GM18502 (cell line): ENCODE results near the gene CCDC18.
A peak's percentile ranks its signal among the peaks of the same experiment; 100 is the strongest.
"Not testable (repeated sequence)": the region's sequence is repeated elsewhere in the genome, so short reads cannot be mapped to it uniquely, and the experiment has no call there.

Experiments used
- ATAC-seq: cut with Tn5 transposase; IDR thresholded peaks from one replicate; pipeline ENCODE4 v1.9.1; 2021; ENCODE audit warnings: mild to moderate bottlenecking; ENCODE audit not compliant: unreplicated experiment, poor library complexity

Gene CCDC18, protein sequence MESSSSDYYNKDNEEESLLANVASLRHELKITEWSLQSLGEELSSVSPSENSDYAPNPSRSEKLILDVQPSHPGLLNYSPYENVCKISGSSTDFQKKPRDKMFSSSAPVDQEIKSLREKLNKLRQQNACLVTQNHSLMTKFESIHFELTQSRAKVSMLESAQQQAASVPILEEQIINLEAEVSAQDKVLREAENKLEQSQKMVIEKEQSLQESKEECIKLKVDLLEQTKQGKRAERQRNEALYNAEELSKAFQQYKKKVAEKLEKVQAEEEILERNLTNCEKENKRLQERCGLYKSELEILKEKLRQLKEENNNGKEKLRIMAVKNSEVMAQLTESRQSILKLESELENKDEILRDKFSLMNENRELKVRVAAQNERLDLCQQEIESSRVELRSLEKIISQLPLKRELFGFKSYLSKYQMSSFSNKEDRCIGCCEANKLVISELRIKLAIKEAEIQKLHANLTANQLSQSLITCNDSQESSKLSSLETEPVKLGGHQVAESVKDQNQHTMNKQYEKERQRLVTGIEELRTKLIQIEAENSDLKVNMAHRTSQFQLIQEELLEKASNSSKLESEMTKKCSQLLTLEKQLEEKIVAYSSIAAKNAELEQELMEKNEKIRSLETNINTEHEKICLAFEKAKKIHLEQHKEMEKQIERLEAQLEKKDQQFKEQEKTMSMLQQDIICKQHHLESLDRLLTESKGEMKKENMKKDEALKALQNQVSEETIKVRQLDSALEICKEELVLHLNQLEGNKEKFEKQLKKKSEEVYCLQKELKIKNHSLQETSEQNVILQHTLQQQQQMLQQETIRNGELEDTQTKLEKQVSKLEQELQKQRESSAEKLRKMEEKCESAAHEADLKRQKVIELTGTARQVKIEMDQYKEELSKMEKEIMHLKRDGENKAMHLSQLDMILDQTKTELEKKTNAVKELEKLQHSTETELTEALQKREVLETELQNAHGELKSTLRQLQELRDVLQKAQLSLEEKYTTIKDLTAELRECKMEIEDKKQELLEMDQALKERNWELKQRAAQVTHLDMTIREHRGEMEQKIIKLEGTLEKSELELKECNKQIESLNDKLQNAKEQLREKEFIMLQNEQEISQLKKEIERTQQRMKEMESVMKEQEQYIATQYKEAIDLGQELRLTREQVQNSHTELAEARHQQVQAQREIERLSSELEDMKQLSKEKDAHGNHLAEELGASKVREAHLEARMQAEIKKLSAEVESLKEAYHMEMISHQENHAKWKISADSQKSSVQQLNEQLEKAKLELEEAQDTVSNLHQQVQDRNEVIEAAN (N-terminal part only)

DNA sequence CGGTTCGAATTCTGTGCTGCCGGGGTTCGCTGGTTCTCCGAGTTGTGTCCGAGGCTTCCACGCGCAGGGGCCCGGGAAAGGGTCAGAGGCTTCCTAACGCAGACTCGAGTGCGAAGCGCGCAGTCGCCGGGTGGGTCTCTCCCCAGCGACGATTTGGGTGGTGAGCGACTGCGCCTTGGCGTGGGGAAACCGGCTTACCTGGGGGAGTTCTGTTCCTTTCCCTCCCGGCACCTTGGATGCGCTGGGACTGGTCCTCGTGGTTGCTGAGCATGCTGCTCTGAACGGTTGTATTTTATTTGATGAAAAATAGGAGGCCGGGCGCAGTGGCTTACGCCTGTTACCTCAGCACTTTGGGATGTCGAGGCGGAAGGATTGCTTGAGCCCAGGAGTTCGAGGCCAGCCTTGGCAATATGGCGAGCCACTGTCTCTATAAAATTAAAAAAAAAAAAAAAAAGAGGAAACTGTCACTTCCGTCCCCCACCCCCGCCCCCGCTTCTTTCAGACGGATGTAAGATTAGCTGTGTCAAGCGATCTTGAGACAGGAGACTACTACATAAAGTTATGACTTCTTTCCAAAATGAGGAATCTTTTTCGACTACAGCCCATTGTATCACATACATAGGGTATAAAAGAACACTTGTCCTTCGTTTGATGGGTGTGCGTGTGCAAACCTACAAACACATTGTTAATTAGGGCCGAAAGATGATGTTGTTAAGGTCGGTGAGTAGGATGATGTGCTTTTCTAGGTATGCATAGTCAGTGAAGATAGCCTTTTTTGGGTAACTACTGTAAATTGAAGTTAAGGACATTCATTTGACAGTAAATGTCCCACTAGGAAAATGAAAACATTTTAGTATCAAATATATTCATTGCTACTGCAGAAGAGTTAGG is at the start of gene CCDC18:
Gene CCDC18 (plus strand): TSS at position 2 of the 891 bp plus-strand sequence. CDS start 2,638 bp downstream, outside the sequence.
- ATAC-seq, result peak; percentile 17

DNA sequence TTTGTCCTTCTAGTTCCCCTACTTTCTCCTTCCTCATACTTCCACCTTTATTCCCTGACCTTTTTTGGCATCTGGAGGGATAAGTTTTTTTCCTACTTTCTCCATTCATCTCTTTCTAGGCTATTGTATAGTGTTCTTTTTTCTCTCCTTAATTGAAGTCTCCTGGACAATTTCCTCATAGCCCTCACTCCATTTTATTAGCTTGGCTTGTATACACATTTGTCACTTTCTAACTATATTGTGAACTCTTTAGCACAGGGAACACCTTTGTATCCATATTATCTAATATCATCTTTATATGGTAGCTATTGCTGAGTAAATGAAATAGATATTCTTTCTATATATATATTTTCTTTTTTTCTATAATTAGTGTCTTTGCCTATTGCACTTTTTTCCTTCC is 47.9 kb upstream of the CCDC18 start:
- ATAC-seq, result no peak

DNA sequence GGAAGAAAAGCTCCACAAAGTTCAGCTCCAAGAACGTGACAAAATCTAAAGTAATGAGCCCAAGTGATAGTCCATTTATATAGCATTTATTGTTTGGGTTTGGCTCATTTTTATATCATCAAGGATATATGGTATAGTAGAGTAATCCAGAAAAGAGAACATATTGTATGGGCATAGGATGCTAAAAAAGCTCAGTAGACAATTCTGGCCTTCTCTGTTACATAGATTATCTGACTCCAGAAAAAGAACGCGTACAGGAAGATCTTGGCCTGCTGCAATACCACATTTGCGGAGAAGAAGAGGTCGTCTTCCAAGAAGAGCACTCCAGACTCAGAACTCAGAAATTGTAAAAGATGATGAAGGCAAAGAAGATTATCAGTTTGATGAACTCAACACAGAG is 44.1 kb upstream of the CCDC18 start:
- ATAC-seq, result no peak

DNA sequence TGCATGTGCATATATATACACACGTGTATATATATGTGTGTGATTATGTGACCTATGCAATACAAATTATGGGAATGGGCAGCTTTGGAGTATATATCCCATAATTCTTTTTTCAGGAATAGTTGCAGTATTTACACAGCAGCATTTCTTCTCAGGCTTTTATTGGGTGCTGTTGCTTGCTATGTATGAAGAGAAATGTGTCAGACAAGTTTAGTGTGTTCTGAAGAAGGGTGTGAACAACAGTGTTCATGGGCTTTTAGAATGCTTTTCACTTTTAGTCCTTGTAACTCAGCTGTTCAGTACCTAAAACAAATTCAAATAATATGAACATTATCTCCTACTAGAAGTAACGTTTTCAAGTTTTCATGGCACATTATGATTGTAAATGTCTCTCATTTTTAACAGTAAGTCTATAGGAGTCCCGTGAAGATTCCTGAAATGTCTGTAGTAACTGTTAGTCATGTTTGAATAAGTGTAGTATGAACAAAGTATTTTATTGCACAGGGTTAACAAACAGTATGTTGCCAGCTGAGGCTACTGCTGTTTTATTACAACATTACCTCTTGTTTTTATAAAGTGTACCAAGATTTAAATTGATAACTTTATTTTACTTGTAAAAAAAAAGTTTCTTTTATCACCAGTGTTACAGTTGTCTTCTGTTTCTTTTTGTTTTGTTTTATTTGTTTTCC is 42.8 kb upstream of the CCDC18 start:
- no peak for ATAC-seq

DNA sequence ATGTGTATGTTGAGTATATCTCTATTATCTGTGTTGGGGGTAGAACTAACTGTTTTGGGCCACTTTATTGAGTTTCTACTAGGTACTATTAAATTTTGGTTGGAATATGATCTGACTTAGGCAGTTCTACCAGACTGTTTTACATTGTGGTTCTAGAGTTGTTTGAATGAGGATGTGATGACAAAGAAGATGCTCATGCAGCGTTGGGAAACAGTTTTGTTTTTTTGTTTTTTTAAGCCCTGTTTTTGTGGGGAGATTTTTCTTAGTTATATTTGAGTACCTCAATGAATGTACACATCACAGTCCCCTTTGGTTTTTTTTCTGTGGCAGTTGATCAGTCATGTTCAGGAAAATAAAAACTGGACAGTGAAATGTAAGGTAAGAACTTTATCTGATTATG is 40.4 kb upstream of the CCDC18 start:
- ATAC-seq, result no peak

DNA sequence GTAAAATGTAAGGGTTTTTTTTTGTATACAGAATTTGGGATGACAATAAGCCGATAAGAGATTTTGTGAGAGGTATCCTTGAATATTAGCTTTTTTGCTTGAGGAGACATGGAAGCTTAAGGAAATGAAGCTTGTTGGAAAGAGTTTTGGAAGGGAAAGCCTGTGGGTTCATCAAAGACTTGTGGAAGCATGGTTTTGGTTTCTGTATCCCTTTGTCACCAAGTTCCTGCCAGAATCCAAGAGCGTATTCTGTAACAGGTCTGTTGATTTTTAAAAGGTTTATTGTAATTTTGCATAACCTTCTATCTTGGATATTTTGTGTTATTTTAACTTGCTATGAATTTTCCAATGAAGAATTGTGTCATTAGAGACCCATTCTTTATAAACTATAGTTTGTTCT is 38.4 kb upstream of the CCDC18 start:
- no peak for ATAC-seq

DNA sequence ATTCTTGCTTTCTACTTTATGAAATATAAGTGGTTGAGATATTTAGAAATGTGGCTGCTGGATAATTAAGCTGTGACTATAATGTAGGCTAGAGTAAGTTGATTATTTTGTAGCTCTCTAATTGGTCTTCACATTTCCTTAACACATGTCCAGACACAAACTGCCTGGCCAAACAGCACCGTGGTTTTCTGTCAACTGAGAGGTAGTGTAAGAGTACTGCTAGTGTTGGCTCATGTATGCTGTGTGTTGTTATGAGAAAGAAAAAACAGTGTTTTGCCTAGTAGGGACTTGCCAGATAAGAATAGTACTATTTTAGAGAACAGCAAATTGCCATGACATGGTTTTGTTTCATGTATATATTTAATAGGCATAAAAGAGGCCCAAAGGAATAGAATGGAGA is 37.4 kb upstream of the CCDC18 start:
- no peak for ATAC-seq

DNA sequence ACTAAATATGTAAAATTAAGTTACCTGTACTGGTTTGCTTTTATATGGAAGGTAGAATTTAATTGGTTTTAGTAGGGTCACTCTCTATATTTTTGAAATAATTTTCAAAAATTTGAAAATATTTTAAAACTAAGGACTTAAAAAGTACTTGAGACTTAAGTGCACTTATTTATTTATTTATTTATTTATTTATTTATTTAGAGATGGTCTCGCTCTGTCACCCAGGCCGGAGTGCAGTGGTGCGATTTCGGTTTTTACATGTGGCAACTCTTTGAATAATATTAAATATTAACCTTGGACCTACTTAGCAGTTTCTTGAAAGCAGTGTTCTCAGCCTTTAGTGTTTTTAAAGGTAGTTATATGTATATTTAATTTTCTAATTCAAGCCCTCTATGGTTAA is 36.8 kb upstream of the CCDC18 start:
- no peak for ATAC-seq

DNA sequence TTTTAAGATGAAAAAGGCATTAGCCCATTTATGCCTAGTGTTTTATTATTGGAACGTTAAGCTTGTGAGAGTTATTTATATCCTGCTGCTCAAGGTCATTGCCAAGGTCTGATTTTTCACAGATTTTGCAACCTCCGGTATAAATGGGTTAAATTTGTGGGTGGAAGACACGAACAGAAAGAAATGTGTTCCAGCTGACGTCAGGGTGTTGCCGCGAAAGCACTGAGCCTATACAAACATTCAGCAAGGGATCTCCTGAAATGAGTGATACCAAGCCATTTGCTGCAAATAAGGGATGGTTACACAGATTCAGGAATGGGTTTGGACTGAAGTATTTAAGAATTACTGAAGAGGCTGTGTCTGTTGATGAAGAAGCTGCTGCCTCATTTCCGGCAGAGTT is 32.5 kb upstream of the CCDC18 start:
- no peak for ATAC-seq

DNA sequence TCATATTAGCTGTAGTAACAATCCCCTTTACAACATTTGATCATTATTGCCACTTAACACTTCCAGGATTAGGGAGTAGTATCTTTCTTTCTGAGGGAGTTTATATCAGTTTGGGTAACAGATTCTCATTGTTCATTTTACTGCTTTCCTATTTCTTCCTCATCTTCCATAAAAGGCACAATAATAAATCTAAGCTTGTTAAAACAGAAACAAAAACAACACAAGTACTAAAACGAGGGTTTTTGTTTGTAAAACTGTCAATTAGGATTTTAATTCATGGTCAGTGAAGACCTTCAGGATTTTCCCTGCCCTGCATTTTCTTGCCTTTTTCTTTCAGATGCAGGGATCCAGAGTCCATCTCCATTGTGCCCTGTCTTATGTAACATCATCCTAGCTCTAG is 29.8 kb upstream of the CCDC18 start:
- no peak for ATAC-seq

DNA sequence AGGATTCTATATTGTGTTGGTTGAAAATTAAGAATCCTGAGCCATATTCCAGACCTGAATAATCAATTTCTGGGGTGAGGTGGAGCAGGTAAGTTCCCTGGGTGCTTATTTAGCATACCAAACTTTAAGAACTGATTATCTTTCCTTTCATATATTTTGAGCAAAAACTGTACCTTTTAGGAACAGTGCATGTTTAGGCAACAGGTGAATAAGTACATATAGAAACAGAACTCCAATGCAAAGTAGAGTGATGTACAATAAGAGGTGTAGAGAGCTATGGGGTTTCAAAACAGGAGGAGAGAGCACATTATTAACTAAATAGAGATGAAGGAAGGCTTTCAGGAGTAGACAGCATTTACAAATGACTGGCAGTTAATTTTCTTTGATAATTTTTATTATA is 29.1 kb upstream of the CCDC18 start:
- no peak for ATAC-seq

DNA sequence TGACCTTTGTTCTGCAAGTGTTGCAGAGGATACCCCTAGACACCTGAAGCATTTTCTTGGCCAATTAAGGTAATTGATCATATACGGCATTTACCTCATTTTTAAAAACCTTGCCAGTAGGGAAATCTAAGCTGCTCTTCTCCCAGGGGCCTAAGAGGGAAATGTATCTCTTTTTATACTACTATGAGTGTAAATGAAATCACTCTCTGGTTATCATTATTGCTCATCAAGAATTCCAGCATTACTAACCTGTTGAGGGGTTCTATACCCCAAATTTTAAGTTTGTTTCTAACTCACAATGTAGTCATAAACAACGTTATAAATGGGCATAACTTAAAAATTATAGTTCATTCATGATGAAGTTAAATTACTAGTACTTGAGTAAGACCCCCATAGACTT is 27.7 kb upstream of the CCDC18 start:
- no peak for ATAC-seq

DNA sequence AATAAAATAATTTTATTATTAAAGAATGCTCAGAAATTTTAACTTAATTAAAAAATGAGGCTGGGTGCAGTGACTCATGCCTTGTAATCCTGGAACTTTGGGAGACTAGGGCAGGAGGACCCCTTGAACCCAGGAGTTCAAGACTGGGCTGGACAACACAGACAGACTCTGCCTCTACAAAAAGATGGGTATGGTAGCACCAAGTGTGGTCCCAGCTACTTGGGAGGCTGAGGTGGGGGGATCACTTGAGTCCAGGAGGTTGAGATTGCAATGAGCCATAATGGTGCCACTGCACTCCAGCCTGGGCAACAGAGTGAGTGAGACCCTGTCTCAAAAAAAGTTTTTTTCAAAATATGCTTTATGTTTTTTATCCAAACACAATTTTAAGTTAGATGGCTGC is 25.6 kb upstream of the CCDC18 start:
- ATAC-seq, result no peak

DNA sequence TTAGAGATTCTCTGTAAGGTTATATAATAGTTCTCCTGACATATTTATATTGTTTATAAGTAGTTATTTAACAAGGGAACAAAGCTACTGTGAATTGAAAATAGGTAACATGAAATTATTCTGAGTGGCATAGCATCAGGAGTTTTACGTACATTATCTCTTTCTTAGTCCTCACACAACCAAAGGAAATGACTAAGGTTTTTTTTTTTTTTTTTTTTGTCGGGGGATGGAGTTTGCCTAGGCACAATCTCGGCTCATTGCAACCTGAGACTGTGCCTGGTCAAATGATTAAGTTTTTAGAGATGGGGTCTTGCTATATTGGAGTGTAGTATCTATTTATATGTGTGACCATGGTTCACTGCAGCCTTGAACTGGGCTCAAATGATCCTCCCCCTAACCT is 25.2 kb upstream of the CCDC18 start:
- no peak for ATAC-seq

DNA sequence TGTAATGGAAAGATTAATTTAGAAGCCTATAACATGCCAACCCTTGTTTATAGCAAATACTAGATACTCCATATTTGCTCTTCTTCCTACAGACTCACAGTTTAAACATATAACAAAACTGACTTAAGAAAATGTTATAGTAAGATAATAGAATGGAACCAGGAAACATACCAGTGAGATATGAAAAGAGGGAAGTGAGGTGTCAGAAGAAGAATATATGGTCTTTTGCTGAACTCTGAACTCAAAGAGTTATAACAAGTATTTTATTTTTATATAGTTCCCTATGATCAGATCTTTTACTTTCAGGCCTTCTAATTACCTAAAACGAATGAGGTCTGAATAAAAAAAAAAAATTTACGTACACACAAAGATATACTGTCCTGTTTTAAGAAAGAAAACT is 21.2 kb upstream of the CCDC18 start:
- no peak for ATAC-seq

DNA sequence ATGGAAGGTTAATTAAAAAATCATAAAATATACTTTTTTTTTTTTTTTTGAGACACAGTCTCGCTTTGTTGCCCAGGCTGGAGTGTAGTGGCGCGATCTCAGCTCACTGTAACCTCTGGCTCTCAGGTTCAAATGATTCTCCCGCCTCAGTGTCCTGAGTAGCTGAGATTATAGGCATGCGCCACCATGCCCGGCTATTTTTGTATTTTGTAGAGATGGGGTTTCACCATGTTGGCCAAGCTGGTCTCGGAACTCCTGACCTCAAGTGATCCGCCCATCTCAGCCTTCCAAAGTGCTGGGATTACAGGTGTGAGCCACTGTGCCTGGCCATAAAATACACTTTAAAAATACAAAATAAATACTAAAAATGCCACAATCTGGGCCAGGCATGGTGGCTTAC is 17.2 kb upstream of the CCDC18 start:
- ATAC-seq, result not testable (repeated sequence)

DNA sequence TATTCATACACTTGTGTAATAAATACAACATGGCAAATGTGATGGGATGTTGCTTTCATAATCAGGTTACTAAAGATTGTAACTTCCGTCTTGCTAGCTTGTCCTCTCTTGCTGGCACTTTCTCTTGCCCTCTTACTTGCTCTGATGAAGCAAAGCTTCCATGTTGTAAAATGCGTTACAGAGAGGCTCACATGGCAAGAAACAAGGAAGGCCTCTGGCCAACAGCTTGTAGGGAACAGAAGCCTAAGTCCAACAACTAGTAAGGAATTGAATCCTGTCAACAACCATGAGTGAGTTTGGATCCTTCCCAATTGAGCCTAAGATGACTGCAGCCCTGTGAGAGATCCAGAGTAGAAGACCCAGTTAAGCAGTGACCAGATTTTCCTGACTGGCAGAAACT is 15.7 kb upstream of the CCDC18 start:
- no peak for ATAC-seq

DNA sequence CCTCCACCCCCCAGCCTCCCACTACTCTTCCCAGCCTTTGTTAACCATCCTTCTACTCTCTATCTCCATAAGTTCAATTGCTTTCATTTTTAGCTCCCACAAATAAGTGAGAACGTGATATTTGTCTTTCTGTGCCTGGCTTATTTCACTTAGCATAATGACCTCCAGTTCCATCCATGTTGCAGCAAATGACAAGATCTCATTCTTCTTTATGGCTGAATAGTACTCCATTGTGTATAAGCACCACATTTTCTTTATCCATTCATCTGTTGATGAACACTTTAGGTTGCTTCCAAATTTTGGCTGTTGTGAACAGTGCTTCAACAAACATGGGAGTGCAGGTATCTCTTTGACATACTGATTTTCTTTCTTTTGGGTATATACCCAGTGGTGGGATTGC is 14.6 kb upstream of the CCDC18 start:
- not testable (repeated sequence) for ATAC-seq

DNA sequence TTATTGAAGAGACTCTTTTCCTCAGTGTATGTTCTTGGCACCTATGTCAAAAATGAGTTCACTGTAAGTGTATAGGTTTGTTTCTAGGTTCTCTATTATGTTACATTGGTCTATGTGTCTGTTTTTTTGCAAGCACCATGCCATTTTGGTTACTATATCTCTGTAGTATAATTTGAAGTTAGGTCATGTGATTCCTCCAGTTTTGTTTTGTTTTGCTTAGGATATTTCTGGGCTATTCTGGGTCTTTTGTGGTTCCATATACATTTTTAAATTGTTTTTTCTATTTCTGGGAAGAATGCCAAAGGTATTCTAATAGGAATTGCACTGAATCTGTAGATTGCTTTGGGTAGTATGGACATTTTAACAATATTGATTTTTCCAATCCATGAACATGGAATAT is 13.5 kb upstream of the CCDC18 start:
- no peak for ATAC-seq
